HG03066 (cell line): Measurements from ENCODE around the gene AMOT.

ENCODE experiments used
- ATAC-seq: cut with Tn5 transposase; IDR thresholded peaks from one replicate; pipeline ENCODE4 v1.9.1; 2021; ENCODE audit warnings: low read depth; ENCODE audit not compliant: unreplicated experiment

AMOT gene

DNA sequence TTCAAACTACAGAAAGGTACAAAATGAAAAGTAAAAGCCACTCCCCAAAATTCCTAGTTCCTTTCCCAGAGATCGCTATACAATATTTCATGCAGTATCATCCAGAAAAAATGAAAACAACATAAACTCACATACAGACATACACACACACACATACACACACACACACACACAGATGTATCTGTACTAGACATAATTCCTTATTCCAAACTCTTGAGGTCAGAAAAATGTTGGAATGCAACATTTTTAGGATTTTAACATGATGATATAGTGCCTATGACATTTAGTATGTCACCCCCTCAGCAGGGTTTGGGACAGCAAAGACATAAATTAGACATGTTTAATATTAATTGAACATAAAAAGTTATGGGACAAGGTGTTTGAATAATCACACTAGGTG is 87.5 kb downstream of the AMOT start:
- no peak for ATAC-seq

DNA sequence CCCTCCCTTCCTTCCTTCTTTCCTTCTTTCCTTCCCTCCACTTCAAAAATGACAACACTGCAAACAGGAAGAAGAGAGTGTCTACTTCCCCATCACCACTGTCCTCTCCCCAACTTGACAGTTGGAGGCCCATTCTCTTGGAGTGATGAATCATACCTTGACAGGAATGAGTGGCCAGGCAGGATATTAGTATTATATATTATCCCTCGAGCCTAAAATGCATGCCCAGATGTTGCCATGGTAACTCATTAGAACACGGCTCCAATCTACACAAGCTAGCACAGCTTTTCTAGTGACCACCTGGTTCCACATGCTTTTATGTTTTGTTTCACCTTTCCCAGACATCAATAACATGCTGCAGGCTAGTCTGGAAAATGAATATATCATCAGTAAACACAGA is 89.6 kb downstream of the AMOT start:
- no peak for ATAC-seq

DNA sequence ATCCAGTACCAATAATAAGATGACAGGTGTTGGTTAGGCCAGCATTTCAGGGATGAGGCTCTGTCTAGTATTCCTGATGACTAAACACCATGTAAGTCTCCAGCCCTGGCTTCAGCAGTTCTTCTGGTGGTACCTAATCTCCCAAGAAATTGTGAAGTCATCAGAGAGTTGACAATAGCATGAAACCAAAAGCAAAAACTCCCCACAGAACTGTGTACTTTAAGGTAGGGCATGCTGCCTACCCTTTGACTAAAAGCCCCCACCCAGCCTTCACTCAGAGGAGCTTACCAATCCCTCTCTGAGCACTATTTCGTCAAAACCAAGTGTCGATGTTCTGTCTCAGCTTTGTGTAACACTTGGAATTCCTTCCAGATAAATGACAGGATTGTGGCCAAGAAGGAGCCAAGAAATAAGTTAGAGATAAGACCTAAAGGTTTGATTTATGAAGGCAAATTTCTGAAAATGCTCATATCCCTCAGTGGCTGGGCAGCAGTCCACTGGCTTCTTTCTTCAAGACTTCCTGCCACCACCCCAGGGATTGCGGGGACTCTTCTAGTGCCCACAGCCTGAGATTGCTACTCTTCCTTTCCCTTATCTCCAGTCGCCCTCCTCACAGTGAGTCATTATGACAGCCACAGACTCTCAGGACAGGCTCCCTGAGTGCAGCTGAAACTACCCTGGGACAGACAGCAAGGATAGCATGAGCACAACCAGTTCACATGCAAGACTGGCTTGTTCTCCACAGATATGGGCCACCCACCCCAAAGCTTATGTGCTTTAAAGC is 93.6 kb downstream of the AMOT start:
- no peak for ATAC-seq

DNA sequence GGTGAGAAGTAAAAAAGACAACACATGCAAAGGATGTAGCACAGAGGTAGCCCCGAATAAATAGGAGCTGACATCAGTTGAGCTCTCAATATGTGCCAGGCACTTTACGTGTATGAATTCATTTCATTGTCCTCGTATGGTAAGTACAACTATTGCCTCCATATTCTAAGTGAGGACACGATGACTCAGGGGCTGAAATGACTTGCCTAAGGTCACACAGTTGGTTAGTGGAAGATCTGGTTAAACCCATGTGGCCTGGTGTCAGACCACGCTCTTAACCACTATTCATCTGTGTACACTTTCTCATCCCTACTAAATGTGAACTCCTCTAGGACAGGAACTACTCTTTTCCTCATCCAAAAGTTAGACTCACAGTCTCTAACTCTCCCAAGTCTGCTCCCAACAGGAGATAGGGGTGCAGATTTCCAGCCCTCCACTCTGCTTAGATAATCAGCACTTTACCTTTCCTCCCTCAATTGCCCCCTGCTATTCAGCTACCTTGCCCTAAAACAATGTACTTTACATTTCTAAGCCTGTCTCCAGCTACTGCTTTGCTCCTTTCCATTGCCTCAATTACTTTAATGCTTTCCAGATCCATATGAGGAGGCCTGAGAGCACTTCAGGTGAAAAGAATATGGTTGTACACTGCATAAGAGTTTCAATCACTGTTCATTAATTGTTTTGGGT is 102.1 kb downstream of the AMOT start:
- no peak for ATAC-seq

DNA sequence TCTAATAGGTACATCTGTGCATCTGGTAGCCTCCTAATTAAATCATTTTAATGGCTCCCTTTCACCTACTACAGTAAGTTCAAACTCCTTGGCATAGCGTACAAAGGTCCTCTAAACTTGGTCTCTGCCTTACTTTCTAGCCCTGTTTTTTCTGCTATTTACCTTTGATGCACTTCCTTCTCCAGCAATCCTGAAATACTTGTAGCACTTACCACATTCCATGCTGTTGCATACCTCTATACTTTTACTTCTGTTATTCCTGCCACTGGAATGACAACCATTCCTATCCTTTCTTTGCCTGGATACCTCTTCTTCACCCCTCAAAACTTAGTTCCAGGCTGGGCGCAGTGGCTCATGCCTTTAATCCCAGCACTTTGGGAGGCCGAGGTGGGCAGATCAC is 104.3 kb downstream of the AMOT start:
- ATAC-seq: no peak

DNA sequence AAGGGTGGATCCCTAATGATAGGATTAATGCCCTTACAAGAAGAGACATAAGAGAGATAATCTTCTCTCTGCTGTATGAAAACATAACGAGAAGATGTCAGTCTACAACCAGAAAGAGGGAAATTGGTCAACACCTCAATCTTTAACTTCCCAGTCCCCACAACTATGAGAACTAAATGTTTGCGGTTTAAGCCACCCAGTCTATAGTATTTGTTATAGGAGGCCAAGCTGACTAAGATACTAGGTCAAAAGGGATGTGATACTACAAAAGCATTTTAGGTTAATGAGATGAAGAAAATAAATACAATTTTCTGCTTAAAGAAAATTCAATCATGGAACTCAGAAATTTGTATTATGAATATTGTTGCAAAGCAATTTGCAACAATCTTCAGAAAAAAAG is 105.5 kb downstream of the AMOT start:
- no peak for ATAC-seq

DNA sequence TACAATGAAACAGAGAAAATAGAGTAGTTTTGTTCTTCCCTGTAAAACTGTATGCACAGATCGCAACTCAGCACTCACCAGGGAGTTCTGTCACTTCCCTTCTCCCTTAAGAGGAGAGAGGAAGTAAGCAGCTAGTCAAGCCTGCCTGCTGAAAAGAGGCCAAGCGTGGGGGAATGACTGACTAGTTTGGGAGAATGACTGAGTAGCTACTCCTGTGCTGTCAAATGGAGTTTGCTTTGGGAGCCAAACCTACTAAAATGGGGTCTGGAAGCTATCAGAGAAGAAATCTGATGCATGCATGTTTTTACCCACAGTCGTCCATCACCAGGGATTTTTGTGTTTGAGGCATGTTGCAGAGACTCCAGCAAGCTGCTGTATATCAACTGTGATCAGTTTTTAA is 106.3 kb downstream of the AMOT start:
- peak; percentile 50 for ATAC-seq

DNA sequence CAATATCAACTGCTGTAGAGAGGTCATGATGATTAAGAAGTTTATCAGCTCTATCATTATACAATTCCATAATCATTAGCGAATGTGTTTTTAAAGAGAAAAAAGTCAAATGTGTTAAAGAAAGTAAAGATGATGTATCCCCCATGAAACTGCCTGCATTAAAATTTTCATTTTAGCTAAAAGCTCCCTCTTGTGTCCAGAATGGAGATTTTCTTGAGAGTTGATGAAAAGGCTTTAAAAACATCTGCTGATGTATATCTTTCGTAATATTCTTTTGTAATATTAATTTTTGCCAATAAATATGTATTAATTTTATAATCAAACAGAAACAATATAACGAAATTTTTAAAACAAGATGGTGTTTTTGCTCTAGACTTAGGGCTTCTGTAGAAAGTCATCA is 108.8 kb downstream of the AMOT start:
- no peak for ATAC-seq
